Testis (tissue), 2 donors: ENCODE measurements around the gene FRAS1.

Source experiments
- CTCF ChIP-seq, 3 experiments: fragments of 450-650 bp in 2 of 3; fragments of 200-600 bp in 1 of 3; sonication (generic) in 1 of 3; IDR thresholded peaks; one replicate each; pipeline ENCODE4 v1.5.1; 2016 to 2019; ENCODE audit warnings: antibody characterized with exemption in 3 of 3, mild to moderate bottlenecking in 2 of 3, moderate library complexity in 1 of 3
- POLR2A ChIP-seq: fragments of 450-650 bp; IDR thresholded peaks from one replicate; pipeline ENCODE4 v1.6.1; 2017; ENCODE audit warnings: antibody characterized with exemption, mild to moderate bottlenecking, moderate library complexity

DNA sequence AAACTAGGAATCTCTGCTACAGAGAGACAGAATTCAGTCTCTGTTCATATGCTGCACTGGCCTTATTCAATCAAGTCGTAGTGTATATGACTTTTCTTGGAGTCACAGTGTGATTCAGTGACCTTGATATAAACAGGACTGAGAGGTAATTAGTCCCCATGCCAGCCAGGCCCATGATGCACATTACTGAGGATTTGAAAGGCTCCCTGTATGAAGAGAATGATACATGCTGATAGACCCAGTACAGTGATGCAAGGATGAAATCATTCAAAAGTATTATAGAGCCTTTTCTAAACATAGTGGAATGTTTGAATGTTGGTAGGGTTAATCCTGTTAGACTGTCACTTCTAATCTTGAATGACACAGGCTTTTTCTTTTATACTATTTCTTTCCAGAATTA lies 528.5 kb downstream of the FRAS1 start:
- no peak for TF ChIP-seq POLR2A
- TF ChIP-seq CTCF (IDR thresholded peaks at IDR 0.05) = no peak
